ENCODE measurements around the gene TMEM229B.

TMEM229B gene

DNA sequence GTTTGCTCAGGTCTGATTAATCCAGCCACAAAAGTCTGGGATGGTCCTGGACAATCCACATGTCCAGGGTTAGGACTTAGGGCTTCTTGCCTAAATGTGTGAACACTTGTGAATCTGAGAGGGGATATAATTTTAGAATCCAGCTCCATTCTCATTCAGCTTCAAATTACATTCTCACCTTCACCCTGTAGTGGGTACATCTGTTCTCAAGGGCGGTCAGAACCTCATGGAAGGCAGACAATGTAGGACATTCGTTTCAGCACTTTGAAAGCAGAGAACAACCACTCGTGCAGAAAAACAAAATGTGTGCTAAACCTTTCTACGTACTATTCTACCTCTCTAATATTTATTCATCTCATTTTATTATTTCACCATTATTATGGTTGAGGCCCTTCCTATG is 1.2 kb downstream of the TMEM229B start:
- DNase-seq (ENCODE audit: low read depth in 2 of 2), result no peak

DNA sequence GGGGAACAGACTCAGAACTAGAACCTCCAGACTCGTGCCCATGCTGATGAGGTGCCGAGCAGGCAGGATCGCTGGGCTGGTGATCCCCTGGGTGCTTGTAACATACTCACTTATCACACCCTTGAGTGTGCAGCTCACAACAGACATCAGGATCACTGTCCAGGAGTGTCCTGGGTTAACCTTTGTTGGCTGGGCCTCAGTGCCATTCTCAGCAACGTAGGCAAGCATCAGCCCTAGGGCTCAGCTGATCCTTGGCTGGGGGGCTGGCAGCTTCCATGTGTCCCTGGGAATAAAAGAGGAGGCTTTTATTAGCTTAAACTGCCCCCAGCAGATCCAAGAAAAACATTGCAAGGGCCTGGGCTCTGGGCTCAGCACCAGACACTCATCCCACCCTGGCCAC is 1.6 kb downstream of the TMEM229B start:
- no peak for DNase-seq (ENCODE audit: low read depth in 2 of 2)

DNA sequence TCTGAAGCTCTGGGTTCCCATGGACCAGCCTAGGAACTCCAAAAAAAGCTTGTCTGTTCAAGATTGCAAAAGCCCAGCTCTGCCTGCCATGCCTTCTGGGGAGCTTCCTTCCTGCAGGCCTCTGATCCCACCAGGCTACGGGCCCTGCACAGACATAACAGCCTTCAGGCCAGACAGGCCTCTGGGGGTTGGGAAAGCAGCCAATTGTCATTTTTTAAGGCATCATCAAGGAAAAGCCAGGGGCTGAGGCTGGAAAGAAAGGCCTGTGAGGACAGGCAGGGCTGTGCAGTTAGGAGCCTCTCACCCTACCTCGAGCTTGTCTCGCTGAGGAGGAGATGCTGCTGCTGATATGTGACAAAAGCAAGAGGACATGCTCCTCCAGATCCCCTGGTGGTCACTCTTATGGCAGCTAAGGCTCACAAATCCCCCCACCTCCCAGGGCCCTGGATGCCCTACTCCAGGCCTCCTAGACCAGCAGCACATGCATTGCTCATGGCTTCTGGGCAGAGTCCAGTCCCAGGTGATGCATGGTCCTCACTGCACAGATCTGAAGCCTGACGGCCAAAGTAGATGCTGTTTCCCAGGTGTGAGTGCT is 2.9 kb downstream of the TMEM229B start:
- DNase-seq (ENCODE audit: low read depth in 2 of 2), result no peak

DNA sequence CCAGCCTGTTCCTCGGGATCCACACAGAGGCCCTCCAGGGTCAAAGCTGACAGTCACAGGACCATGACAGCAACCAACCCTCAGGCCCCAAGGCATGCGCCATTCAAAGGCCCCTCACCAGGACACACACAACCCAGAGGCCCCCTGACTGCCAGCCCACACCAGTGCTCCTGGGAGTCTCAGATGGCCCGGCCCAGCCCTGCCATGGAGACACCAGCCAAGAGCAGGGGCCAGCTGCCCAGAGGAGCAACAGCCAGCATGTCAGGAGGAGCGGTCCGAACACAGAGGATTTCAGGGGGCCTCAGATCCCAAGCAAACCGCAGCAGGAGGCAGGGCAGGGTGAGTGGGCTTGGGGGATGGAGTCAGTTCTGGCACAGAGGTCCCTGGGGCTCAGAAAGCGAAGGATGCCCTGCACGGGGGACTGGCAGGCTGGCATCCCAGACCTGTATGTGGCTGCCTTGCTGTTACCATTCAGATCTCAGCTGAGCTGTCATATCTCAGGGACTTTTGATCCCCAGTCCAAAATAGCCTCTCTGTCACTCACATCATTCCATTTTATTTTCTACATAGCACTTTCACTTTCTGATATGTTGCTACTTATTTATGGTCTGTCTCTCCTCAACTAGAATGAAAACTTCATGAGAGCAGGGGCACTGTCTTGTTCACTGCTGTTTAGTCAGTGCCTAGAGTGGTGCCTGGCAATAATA is 4.8 kb downstream of the TMEM229B start:
- no peak for DNase-seq (ENCODE audit: low read depth in 2 of 2)

DNA sequence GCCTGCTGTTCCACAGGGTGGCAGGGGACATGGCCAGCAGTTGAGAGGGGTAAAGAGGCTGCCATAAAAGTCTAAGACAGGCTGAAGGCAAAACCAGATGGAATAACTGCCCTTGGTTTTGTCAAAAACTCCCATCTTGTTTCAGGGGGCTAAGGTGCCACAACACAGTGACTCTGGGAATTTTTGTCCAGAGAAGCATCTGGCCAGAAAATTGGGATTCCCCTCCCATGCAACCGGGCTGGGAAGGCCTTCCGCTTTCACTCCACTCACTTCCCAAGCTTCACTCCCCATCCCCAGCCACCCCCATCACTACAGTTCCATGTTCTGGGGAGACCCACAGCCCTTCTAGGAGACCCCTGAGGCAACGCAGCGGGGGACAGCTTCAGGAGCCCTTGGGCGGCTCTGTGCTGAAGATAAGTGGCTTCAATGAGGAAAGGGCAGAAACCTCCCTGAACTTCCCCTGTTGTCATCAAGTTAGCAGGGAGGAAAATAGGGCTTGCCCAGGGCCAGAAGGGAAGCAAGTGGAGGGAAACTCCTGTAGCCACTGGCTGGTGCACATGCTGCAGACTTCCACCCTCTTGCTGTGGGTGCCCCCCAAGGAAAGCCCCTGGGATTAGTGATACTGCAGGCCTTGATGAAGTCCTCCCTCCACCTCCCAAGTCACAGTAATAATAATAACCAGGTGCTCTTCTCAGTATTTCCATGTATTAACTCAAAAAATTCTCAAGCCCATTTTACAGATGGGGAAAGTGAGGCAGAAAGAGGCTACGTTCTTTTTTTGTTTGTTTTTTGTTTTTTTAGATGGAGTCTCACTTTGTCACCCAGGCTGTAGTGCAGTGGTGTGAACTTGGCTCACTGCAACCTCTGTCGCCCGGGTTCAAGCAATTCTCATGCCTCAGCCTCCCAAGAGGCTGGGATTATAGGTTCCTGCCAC is 6.0 kb downstream of the TMEM229B start:
- DNase-seq (ENCODE audit: low read depth in 2 of 2), result no peak

DNA sequence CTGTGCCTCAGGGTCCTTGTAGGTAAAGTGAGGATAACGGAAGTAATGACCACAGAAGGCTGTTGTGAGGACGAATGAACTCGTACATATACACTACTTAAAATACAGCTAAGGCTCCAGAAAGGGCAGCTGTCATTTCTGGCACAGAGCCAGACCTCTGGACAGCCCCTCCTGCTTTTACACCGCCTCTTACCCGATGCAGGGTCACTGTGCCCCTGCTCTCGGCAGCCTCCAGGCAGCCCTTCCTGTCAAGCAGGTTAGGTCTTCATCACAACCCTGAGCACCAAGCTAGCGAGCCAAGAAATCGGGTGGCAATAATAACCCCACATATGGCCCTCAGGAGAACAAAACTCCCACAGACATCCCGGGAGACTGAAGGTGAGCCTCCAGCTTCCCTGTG is 8.5 kb downstream of the TMEM229B start:
- DNase-seq (ENCODE audit: low read depth in 2 of 2), result no peak

DNA sequence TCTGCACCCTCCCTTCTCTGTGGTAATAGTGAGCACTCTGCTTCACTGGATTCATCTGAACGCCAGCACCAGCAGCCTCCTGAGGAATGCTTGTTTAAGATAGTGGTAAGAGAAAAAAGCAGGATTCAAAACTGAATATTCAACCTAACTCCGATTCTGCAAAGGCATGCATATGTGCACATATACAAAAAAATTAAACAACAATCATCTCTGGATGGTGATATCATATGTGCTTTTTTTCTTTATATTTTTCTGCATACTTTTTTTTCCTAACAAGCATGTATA is 9.8 kb downstream of the TMEM229B start:
- DNase-seq (ENCODE audit: low read depth in 2 of 2), result no peak

DNA sequence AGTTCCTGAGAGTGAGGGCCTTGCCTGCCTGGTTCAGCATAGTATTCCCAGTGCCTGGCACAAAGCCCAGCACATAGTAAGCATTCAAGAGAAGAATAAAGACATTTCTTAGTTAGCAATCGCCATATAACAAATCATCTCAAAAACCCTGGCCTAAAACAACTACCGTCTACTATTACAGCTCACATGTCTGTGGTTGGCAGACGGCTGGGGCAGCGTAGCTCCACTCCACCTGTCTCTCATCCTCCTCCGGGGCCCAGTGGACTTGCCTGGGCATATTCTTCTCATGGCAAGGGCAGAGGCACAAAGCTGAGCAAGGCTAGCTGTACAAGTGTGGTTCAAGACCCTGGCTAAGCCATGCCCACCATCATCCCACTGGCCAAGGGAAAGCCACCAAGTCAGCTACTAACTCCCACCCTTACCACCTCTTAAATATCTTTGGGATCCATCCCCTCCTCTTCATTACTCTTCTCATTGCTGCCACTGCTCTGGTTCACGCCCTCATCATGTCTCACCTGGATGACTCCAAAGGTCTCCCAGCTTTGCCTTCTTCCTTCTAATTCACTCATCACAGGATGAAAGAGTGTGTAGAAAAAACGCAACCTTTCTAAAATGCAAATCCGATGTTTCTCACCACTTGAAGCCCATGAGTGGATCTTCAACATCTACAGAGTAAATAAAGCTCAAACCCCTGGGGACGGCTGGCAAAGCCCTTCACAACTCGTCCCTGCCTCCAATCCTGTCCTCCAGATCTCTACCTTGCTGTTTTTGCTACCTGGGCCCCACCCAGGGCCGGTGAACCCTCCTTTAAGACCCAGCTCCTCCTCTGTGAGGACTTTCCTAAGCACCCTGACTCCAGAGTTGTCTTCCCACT is 10.4 kb downstream of the TMEM229B start:
- DNase-seq (ENCODE audit: low read depth in 2 of 2), result no peak

DNA sequence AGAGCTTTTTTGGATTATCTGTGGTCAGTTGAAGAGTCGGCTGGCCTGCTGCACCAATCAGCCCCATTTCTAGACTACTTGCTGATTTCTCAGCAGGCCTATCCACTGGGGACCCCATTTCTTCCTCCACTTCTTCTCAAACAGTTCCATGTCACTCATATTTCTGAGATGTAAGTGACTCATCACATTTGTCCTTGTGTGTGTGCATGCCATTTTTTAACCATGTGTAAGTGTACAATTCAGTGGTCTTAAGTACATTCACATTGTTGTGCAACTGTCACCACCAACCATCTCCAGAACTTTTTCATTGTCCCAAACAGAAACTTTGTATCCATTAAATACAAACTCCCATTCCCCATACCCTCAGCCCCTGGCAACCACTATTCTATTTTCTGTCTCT is 14.2 kb downstream of the TMEM229B start:
- DNase-seq (ENCODE audit: low read depth in 2 of 2), result no peak

DNA sequence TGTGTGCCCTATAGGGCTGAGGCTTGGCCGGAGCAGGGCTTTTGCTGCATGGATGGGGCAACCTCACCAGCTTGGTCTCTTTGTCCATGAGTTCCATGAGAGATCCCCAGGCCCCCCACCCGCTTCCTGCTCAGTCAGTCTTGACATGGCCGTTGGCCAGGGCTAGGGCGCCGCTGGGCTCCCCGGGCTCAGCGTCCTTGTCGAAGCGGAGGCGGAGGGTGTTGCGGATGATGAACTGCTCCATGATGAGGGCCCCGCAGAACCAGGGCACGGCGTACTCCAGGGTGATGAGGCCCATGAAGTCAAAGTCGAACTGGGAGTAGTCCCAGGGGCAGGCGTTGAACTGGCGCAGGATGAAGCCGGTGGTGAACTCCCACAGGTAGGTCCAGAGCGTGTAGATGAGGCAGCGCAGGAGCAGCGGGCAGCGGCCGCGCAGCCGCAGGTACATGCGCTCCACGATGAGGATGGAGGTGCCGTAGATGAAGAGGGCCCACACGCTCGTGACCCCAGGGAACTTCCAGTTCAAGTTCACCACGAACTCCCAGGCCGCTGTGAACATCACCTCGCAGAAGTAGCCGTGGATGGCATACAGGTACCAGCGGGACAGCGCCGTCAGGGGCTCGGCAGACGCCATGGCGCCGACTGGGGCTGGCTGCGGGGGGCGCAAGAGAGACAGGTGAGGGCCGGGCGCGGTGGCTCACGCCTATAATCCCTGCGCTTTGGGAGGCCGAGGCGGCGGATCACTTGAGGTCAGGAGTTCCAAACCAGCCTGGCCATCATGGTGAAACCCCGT is 15.0 kb downstream of the TMEM229B start:
- no peak for DNase-seq (ENCODE audit: low read depth in 2 of 2)

DNA sequence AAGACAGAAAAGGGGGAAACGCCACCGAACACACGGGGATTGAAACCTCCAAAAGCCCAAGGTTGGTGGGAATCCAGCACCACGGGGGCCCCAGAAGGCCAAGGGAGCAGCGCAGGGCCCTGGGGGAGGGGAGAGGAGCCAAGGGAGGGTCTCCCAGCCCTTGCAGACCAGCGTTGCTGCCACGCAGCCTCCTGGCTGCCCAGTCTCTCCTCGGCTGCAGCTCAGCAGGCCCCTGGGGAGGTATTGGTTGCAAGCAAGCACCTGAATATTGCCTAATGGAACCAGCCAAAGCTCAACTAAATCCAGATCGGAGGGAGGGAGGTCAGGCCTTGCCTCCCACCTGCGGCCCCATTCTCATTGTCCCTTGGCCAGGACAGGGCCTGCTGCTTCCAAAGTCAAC is 15.8 kb downstream of the TMEM229B start:
- DNase-seq (ENCODE audit: low read depth in 2 of 2), result no peak

DNA sequence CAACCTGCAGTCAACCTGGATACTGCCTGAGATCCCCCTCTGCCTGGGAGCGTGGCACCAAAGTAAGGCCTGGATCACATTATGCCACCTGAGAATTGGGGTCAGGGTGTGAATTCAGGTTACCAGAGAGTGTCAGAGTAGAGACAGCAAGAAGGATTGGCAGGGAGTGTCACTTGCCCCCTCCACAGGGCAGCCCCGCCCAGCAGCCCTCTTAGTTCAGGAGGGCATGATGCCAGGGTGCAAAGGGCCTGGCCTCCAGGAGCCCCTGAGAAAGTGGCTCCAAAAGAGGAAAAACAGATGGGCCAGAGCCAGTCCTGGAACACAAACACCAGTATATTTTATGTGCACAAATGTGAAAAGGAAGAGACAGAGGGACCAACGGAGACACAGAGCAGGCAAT is 18.6 kb downstream of the TMEM229B start:
- DNase-seq (ENCODE audit: low read depth in 2 of 2), result no peak

DNA sequence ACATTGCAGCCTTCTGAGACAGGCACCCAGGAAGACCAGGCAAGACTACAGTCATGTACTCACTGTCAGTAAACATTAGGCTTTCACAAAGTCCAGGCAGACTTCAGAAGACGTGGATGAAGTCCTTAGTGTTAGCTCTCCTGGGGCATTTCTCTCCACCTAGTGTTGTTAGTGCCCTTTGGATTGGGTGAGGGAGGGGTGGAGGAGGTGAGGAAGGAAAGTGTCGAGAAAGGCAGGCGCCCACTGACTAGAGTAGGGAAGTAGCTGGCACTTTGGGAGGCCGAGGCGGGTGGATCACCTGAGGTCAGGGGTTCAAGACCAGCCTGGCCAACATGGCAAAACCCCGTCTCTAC is 20.2 kb downstream of the TMEM229B start:
- no peak for DNase-seq (ENCODE audit: low read depth in 2 of 2)

DNA sequence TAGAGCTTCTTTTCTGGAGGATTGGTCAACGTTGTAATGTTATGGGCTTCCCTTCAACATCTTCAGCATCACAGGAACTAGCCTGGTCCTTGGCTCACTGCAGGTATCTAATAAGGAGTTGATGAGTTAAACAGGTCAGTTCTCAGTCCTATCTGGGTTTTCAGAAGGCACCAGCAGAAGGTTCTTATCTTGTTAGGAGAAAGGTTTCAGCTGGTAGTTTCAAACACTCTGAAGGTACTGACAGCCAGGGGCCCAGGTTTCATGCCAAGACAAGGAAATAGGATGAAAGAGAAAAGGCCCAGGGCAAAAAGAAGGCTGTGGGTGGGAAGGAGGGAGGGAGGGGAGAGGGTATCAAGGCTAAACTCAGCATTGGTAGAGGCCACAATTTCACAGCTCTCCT is 21.4 kb downstream of the TMEM229B start:
- no peak for DNase-seq (ENCODE audit: low read depth in 2 of 2)

DNA sequence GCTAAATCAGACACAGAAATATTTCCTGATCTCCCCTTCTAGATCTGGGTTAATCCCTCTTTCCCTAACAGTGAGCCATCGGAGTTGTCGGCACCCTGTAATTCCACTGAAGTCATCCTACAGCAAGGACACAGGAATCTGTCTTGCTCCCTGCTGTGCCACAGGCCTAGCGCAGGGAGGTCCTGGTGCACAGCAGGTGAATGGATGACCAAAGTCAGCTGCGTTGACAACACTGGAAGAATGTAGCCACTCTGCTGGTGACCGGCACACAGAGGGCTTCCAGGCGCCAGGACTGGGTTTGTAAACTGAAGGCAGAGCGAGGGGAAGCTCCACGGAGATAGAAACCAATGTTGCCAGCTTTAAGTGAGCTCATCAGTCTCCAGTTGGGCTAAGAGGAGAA is 23.6 kb downstream of the TMEM229B start:
- DNase-seq (ENCODE audit: low read depth in 2 of 2), result no peak

DNA sequence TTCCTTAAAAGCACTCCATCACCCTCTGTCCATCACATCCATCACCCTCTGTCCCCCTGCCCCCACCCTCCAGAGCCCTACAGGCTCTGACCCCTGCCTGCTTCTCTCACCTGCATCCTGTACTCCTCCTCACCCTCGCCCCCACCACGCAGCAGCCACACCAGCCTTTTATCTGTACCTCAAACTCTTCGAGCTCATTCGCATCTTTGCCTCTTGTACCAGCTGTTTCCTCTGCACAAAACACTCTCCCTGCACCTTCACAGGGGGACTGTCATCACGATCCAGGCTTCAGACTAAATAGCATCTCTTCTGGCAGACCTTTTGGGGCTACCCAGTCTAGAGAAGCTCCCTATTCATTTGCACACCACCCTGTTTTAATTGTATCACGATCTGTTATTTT is 24.1 kb downstream of the TMEM229B start:
- DNase-seq (ENCODE audit: low read depth in 2 of 2), result no peak

DNA sequence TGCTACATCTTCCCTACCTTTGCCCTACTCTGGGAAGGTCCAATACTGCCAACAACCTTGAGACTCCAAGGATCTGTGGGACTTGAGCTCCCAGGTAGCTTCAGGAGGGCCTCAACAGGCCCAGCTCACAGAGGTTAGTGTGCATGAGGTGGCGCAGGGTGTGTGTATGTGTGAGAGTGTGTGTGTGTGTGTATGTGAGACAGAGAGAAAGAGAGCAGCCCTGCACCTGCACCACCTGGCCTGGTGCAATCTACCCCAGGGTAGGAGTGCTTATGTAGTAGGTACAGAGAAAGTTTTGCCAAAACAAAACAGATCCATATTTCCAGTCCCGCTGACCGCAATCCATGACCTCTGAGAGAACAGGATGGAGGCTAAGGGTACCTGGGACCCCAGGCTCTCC is 24.6 kb downstream of the TMEM229B start:
- DNase-seq (ENCODE audit: low read depth in 2 of 2), result no peak

DNA sequence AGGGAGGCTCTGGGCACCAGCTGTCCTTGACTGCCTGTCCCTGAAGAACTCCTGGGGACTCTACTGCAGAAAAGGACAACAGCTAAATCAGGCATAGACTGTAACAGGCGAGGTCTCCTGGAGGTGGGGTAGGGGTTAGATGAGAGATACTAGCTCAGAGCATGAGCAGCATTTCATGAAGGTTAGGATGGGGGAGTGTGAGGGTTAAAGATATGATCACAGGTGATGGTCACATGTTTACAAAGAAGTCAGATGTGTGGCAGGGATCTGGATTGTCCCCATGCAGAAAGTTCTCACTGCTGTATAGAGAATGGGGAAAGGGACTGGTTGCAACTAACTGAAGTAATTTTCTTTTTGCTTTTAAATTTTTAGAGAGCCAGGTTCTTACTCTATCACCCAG is 26.5 kb downstream of the TMEM229B start:
- DNase-seq (ENCODE audit: low read depth in 2 of 2), result no peak

DNA sequence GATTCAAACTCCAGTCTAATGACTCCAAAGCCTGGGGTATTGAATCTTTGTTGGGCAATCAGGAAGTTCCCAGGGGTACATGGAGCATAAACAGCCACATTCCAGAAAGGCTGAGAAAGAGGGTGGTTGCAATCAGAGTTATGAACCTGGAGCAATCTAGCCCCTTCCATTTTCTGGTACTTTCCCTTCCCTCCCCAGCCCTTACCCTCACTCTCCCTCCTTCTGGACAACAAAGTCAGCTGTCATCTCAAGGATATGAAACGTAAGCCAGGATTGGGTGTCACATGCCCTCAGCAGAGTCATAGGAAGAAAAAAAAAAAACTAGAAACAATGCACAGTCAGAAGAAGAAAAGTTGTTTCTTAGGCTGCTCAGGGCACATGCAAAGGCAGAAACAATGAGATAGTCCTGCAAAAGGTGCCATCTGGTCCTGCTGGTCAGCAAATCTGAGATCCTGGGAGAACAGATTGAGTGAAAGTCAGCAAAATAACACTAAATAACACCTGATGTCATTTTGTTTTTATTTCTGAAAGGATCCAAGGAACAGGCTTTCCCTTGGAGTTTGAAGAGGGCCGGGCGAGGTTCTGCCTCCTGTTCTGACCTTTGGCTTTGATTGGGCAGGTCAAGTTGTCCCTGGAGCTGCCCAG is 27.1 kb downstream of the TMEM229B start:
- DNase-seq (ENCODE audit: low read depth in 2 of 2), result no peak

DNA sequence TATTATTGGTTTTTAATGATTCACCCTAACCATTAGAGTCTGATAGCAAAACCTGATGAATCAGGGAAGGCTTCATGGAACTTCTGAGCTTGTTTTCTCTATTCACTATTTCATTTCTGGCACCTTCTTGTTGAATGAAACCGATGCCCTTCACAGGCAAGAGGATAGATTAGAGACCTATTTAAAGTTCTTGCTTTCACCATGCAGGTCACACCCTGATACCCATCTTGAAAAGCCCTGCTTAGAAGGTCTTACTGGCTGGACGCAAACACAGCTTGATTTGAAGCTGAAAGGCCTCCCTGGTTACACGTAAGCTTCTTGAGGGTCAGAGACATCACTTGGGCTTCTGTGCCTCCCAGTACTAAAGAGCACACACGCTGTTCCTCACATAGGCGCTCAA is 29.2 kb downstream of the TMEM229B start:
- no peak for DNase-seq (ENCODE audit: low read depth in 2 of 2)

DNA sequence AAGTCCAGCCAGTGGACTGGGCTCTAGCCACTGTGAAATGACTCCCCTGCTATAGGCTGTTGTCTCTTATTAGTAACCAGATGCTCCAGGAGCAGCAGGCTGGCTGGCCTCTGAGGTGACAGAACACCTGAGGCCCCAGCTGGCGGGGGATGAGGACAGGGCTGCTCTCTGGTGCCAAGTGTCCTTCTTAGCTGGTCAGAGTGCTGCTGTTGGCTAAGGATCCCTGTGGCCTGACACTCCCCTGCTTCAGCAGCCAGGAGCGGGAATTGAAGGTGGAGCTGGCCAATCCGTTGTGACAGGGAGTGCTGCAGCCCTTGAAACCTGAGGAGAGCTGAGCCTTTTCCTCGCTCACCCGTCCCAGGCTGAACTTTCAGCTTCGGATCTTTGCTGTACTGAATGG is 30.7 kb downstream of the TMEM229B start:
- DNase-seq (ENCODE audit: low read depth in 2 of 2), result no peak

Measured in stimulated activated CD8-positive, alpha-beta memory T cell treated with anti-CD3 and anti-CD28 coated beads, Interleukin-15, amount 100 ng/mL, for 4 hours (primary cell).